Fibroblast of skin of left quadriceps (primary cell): ENCODE data around the gene LRIF1.
"Not testable (repeated sequence)": the region's sequence is repeated elsewhere in the genome, so short reads cannot be mapped to it uniquely, and the experiment has no call there.

Experiments
- DNase-seq, 2 experiments: peaks; one replicate each; pipeline ENCODE4 v3.0.0-alpha.2; 2013; ENCODE audit warnings: low read depth in 2 of 2

The LRIF1 gene

GRCh38 chr1:110951161-110951560 is 12.6 kb downstream of the LRIF1 start:
- DNase-seq = no peak

DNA sequence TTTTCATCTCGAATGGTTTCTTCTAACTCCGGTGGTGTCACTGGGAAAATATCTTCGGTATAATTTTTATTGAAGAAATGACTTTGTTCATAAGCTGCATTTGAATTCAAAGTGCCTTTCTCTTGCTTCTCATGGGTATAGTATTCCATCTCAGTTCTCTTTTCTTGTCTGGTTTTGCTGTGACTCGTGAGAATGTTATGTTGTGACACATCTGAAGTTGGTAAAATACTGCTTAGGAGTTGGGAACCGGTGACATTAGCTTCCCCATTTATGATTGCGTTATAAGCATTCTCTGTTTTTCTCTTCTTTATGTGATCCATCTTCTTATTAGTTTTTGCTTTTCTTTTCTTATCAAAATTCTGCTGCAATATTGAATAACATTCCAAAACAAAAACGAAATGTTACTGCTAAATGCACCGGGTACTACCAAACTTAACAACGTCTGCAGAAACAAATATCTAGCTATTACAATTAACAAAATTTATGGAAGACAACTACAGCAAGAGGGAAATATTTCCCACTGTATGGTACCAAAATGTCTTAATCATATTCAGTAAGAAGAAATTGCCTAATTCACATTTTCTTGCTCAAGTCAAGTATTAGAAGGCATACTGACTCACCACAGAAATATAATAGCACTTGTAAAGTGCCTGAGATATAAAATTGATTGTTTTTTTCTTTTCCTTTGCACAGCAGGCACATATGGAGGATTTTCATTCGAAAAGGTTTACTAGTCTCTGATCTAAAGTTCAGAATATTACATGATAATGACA is 15.5 kb downstream of the LRIF1 start:
- no peak for DNase-seq

DNA sequence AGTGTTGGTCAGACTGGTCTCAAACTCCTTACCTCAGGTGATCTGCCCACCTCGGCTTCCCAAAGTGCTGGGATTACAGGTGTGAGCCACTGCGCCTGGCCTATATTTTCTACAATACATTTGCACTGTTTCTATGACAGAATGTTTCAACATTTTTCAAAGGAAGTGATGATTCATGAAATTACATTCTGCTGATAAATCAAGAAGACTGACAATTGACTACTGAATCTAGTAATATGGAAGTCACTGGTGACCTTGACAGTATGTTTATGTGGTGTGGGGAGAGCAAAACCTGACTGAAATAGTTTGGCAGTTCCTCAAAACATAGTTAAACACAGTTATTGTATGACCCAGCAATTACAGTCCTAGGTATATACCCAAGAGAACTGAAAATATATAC is 18.1 kb downstream of the LRIF1 start:
- DNase-seq = no peak

GRCh38 chr1:110944806-110945205 is 18.9 kb downstream of the LRIF1 start:
- DNase-seq = no peak

DNA sequence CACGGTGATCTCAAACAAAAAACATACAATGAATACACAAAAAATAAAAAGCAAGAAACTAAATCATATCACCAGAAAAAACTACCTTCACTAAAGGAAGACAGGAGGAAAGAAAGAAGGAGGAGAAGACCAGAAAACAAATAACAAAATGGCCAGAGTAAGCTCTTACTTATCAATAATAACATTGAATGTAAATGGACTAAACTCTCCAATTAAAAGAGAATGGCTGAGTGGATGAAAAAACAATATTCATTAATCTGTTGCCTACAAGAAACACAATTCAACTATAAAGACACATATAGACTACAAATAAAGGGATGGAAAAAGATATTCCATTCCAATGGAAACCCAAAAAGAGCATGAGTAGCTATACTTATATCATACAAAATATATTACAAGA is 27.2 kb downstream of the LRIF1 start:
- DNase-seq = no peak

DNA sequence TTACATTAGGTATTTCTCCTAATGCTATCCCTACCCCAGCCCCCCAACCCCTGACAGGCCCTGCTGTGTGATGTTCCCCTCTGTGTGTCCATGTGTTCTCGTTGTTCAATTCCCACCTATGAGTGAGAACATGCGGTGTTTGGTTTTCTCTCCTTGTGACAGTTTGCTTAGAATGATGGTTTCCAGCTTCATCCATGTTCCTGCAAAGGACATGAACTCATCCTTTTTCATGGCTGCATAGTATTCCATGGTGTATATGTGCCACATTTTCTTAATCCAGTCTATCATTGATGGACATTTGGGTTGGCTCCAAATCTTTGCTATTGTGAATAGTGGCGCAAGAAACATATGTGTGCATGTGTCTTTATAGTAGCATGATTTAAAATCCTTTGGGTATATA is 32.6 kb downstream of the LRIF1 start:
- not testable (repeated sequence) for DNase-seq

DNA sequence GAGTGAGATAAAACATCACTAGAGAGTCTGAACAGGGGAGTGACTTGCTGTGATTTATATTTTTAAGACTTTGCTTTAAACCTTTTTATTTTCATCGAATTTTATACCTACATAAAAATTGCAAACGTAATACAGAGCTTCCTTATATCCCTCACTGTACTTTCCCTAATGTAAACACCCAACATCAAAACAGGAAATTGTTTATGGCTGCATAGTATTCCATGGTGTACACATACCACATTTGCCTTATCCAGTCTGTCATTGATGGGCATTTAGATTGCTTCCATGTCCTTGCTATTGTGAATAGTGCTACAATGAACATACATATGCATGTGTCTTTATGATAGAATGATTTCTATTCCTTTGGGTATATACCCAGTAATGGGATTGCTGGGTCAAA is 34.8 kb downstream of the LRIF1 start:
- no peak for DNase-seq

DNA sequence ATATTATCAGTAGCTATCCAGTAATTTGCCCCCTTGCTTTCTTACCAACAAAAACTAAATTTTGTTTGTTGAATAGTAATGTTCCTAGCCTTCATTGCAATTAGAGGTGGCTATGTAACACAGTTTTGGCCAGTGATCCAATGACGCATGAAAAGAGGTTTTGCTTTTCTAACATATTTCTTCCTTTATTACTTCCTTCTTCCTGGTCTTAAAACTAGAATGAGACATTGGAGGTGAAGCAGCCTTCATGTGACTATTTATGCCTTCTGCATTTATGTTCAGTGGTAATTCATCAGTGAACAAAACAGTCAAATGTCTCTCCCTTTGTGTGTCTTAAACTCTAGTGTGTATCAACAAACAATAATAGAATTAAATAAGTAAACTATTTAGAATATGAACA is 35.5 kb downstream of the LRIF1 start:
- no peak for DNase-seq

- no peak for DNase-seq
Measured at GRCh38 chr1:110927484-110928075, 36.1 kb downstream of the LRIF1 start.

- DNase-seq = no peak
Measured at GRCh38 chr1:110921953-110922352, 41.8 kb downstream of the LRIF1 start.

DNA sequence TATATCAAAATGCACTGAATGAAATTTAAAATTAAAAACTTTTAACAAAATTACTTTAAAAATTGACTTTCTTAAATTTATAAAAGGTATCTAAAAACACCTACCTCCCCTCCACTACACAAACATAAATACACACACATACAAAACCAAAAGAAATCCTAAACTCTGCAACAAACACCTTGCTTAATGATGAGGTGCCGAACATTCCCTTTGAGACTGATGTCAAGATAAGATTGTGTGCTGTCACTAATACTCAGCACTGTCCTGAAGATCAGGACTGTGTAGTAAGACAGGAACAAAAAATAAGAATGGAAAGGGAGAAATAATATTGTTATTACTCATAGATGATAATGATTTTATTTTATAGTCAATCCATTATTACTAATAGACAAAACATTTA is 45.7 kb downstream of the LRIF1 start:
- no peak for DNase-seq

- DNase-seq = no peak
Measured at GRCh38 chr1:110916669-110917306, 46.9 kb downstream of the LRIF1 start.

- no peak for DNase-seq
Measured at GRCh38 chr1:110916274-110916668, 47.5 kb downstream of the LRIF1 start.

- no peak for DNase-seq
Measured at GRCh38 chr1:110915804-110916203, 47.9 kb downstream of the LRIF1 start.

- no peak for DNase-seq
Measured at GRCh38 chr1:110914676-110915075, 49.0 kb downstream of the LRIF1 start.

DNA sequence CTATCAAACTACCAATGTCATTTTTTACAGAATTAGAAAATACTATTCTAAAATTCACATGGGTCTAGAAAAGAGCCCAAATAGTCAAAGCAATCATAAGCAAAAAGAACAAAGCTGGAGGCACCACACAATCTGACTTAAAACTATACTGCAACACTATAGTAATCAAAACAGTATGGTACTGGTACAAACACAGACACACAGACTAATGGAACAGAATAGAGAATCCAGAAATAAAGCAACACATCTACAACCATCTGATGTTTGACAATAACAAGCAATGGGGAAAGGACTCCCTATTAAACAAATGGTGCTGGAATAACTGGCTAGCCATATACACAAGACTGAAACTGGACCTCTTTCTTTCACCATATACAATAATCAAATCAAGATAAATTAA is 50.9 kb downstream of the LRIF1 start:
- no peak for DNase-seq

GRCh38 chr1:110903853-110904500 is 59.7 kb downstream of the LRIF1 start:
- DNase-seq = no peak

- DNase-seq = no peak
Measured at GRCh38 chr1:110902820-110903463, 60.8 kb downstream of the LRIF1 start.

GRCh38 chr1:110899458-110899843 is 64.3 kb downstream of the LRIF1 start:
- no peak for DNase-seq

GRCh38 chr1:110898734-110899457 is 64.8 kb downstream of the LRIF1 start:
- no peak for DNase-seq

DNA sequence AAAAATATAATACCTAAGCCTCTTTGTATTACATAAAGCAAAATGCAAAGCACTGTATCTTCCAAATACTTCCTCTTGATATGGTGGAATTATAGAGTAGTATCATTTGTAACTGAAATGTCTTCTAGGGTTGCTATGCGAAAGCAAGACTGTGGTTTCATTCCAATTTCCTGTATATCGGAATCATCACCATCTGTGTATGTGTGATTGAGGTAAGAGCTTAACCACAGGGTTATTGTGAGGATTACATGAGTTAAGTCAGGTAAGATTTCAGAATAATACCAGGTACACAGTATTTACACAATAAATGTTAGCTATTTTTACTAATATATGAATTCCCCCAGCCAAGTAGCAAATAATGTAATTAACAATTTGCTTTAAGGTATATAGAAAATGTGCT is 66.0 kb downstream of the LRIF1 start:
- DNase-seq = no peak
